ENCODE data around the gene APOO.

Gene APOO

GRCh38 chrX:23849241-23849640, 58.5 kb downstream of the APOO start:
- DNase-seq (ENCODE audit: low spot score) (no peak), ATAC-seq (ENCODE audit: low read depth) (no peak)
- H3K9me3 ChIP-seq (ENCODE audit: severe bottlenecking) = no peaks in the 10 kb centered on the region
- no peaks in the 10 kb centered on the region for H3K4me1 ChIP-seq (ENCODE audit: insufficient read depth, poor library complexity, severe bottlenecking)
- H3K27me3 ChIP-seq (ENCODE audit: insufficient read depth, poor library complexity, severe bottlenecking) = no peaks in the 10 kb centered on the region
- no peak overlapping the region for H3K4me3 ChIP-seq (ENCODE audit: severe bottlenecking)
- TF ChIP-seq CTCF (IDR thresholded peaks at IDR 0.05; ENCODE audit: poor library complexity, severe bottlenecking) = no peak
- no peaks in the 10 kb centered on the region for H3K36me3 ChIP-seq (ENCODE audit: low read depth)
- H3K27ac ChIP-seq (ENCODE audit: poor library complexity, severe bottlenecking) = no peak overlapping the region

GRCh38 chrX:23845351-23845817, 62.4 kb downstream of the APOO start:
- H3K4me1 ChIP-seq (ENCODE audit: insufficient read depth, poor library complexity, severe bottlenecking) = no peaks in the 10 kb centered on the region
- ATAC-seq (ENCODE audit: low read depth) (no peak), DNase-seq (ENCODE audit: low spot score) (no peak)
- H3K36me3 ChIP-seq (ENCODE audit: low read depth) = no peaks in the 10 kb centered on the region
- no peaks in the 10 kb centered on the region for H3K9me3 ChIP-seq (ENCODE audit: severe bottlenecking)
- H3K4me3 ChIP-seq (ENCODE audit: severe bottlenecking) = no peak overlapping the region
- H3K27me3 ChIP-seq (ENCODE audit: insufficient read depth, poor library complexity, severe bottlenecking) = no peaks in the 10 kb centered on the region
- no peak for TF ChIP-seq CTCF (IDR thresholded peaks at IDR 0.05; ENCODE audit: poor library complexity, severe bottlenecking)
- H3K27ac ChIP-seq (ENCODE audit: poor library complexity, severe bottlenecking) = peak overlapping the region; percentile 16

- H3K36me3 ChIP-seq (ENCODE audit: low read depth) = no peaks in the 10 kb centered on the region
- TF ChIP-seq CTCF (IDR thresholded peaks at IDR 0.05; ENCODE audit: poor library complexity, severe bottlenecking) = no peak
- H3K4me3 ChIP-seq (ENCODE audit: severe bottlenecking) = no peak overlapping the region
- H3K27ac ChIP-seq (ENCODE audit: poor library complexity, severe bottlenecking) = no peak overlapping the region
- ATAC-seq (ENCODE audit: low read depth) (no peak), DNase-seq (ENCODE audit: low spot score) (no peak)
- no peaks in the 10 kb centered on the region for H3K4me1 ChIP-seq (ENCODE audit: insufficient read depth, poor library complexity, severe bottlenecking)
- no peaks in the 10 kb centered on the region for H3K9me3 ChIP-seq (ENCODE audit: severe bottlenecking)
- no peaks in the 10 kb centered on the region for H3K27me3 ChIP-seq (ENCODE audit: insufficient read depth, poor library complexity, severe bottlenecking)
Observed at GRCh38 chrX:23844502-23845138, 63.1 kb downstream of the APOO start.

GRCh38 chrX:23841847-23842522, 65.8 kb downstream of the APOO start:
- TF ChIP-seq CTCF (IDR thresholded peaks at IDR 0.05; ENCODE audit: poor library complexity, severe bottlenecking) = no peak
- H3K4me3 ChIP-seq (ENCODE audit: severe bottlenecking) = no peak overlapping the region
- no peaks in the 10 kb centered on the region for H3K36me3 ChIP-seq (ENCODE audit: low read depth)
- no peaks in the 10 kb centered on the region for H3K9me3 ChIP-seq (ENCODE audit: severe bottlenecking)
- no peaks in the 10 kb centered on the region for H3K4me1 ChIP-seq (ENCODE audit: insufficient read depth, poor library complexity, severe bottlenecking)
- ATAC-seq (ENCODE audit: low read depth) (no peak), DNase-seq (ENCODE audit: low spot score) (no peak)
- H3K27me3 ChIP-seq (ENCODE audit: insufficient read depth, poor library complexity, severe bottlenecking) = no peaks in the 10 kb centered on the region
- no peak overlapping the region for H3K27ac ChIP-seq (ENCODE audit: poor library complexity, severe bottlenecking)

GRCh38 chrX:23840674-23841073, 67.1 kb downstream of the APOO start:
- DNase-seq (ENCODE audit: low spot score) = no peak
- Histone ChIP-seq H3K36me3 (ENCODE audit: low read depth) (no peaks in the 10 kb centered on the region), H3K27me3 (ENCODE audit: insufficient read depth, poor library complexity, severe bottlenecking) (no peaks in the 10 kb centered on the region), H3K4me3 (ENCODE audit: severe bottlenecking) (no peak overlapping the region), H3K9me3 (ENCODE audit: severe bottlenecking) (no peaks in the 10 kb centered on the region), H3K27ac (ENCODE audit: poor library complexity, severe bottlenecking) (no peak overlapping the region), H3K4me1 (ENCODE audit: insufficient read depth, poor library complexity, severe bottlenecking) (no peaks in the 10 kb centered on the region)
- no peak for TF ChIP-seq CTCF (IDR thresholded peaks at IDR 0.05; ENCODE audit: poor library complexity, severe bottlenecking)
- ATAC-seq (ENCODE audit: low read depth) = no peak

All from RWPE2 (cell line).